Breast epithelium (tissue), 3 donors: Measurements from ENCODE around the gene STAT4.

Experiments used
- POLR2A ChIP-seq: fragments of 450-650 bp; IDR thresholded peaks from one replicate; pipeline ENCODE4 v1.6.1; 2016; ENCODE audit warnings: antibody characterized with exemption, mild to moderate bottlenecking, moderate library complexity
- POLR2AphosphoS5 ChIP-seq, 3 donors: sonication (generic); formaldehyde crosslinking; IDR thresholded peaks; one replicate each; pipeline ENCODE4 v1.6.1; 2017; ENCODE audit warnings: antibody characterized with exemption in 3 of 3
- TF ChIP-seq, protein P1 (sequence below), 3 donors: fragments of 450-650 bp; IDR thresholded peaks; one replicate each; pipeline ENCODE4 v1.5.1; 2016 to 2017; ENCODE audit warnings: antibody characterized with exemption in 3 of 3, mild to moderate bottlenecking in 3 of 3, moderate library complexity in 3 of 3

DNA sequence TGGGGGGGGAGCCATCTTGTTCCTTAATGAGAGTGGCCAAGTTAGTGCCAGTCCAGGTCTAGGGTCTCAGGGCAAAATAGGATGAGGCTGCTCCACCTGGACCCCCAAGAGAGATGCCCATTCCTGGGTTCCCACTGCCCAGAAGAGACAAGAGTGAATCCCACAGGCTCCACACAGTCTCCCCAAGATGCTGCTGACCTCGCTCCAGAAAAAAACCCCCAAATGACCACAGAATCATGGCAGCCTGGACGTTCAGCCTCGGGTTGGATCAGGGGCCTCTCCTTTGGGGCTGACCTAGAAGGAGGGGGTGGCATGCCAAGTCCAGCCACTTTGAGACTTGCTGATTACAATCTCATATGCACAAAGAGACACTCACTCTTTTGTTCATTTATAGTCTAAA, 161.9 kb downstream of the STAT4 start:
- TF ChIP-seq, protein P1, sequence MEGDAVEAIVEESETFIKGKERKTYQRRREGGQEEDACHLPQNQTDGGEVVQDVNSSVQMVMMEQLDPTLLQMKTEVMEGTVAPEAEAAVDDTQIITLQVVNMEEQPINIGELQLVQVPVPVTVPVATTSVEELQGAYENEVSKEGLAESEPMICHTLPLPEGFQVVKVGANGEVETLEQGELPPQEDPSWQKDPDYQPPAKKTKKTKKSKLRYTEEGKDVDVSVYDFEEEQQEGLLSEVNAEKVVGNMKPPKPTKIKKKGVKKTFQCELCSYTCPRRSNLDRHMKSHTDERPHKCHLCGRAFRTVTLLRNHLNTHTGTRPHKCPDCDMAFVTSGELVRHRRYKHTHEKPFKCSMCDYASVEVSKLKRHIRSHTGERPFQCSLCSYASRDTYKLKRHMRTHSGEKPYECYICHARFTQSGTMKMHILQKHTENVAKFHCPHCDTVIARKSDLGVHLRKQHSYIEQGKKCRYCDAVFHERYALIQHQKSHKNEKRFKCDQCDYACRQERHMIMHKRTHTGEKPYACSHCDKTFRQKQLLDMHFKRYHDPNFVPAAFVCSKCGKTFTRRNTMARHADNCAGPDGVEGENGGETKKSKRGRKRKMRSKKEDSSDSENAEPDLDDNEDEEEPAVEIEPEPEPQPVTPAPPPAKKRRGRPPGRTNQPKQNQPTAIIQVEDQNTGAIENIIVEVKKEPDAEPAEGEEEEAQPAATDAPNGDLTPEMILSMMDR (IDR thresholded peaks at IDR 0.05): no peak
- TF ChIP-seq POLR2A (no peak), POLR2AphosphoS5 (IDR thresholded peaks at IDR 0.05) (no peak)
